D721Med (cell line): ENCODE results near the gene MPRIP.

Experiments used
- DNase-seq: peaks from one replicate; pipeline ENCODE4 v3.0.0; 2011; ENCODE audit warnings: low spot score; ENCODE audit not compliant: insufficient read length
- FAIRE-seq: peaks from 2 replicates; lab custom pipeline; 2011; peaks lifted over from hg19 to GRCh38; lab: Jason Lieb, UNC
- CTCF ChIP-seq: IDR thresholded peaks from 2 replicates; pipeline ENCODE4 v1.5.1; 2012; ENCODE audit warnings: mild to moderate bottlenecking, control low read depth; ENCODE audit not compliant: insufficient read depth; ENCODE audit errors: missing control alignments

Gene MPRIP

GRCh38 chr17:17221329-17221728 lies 179.1 kb downstream of the MPRIP start:
- FAIRE-seq (no peak), DNase-seq (no peak)
- TF ChIP-seq CTCF, result no peak

- TF ChIP-seq CTCF, result no peak
- FAIRE-seq, result no peak
These were observed 181.5 kb downstream of the MPRIP start for GRCh38 chr17:17223736-17224135.

GRCh38 chr17:17224137-17224536 lies 181.9 kb downstream of the MPRIP start:
- DNase-seq, result no peak
- no peak for TF ChIP-seq CTCF
- no peak for FAIRE-seq

More at GRCh38 chr17:17223736-17224135, 181.5 kb downstream of the MPRIP start:
- DNase-seq, result no peak

GRCh38 chr17:17225901-17226300 lies 183.6 kb downstream of the MPRIP start:
- TF ChIP-seq CTCF, result no peak
- DNase-seq, result no peak
- FAIRE-seq, result no peak

GRCh38 chr17:17226451-17227265 lies 184.4 kb downstream of the MPRIP start:
- no peak for TF ChIP-seq CTCF
- no peak for DNase-seq
- FAIRE-seq, result no peak

GRCh38 chr17:17227608-17228520 lies 185.6 kb downstream of the MPRIP start:
- no peak for TF ChIP-seq CTCF
- no peak for DNase-seq
- FAIRE-seq, result no peak
